HCT116 (cell line): ENCODE measurements around the gene A3GALT2. TPM values are rescaled to one million over a fixed set of nuclear protein-coding genes. Genes with fewer than 3 reads are reported as not detected.

Source experiments
- ATAC-seq: fragments of 200-7000 bp; cut with Tn5 transposase; 2 replicates; pipeline ENCODE4 v1.9.1; 2020; ENCODE audit warnings: mild to moderate bottlenecking, moderate library complexity
- BruUV-seq: library from RNA; stranded (reverse); fragments of 400-500 nt; replicated peaks from 2 replicates; lab custom pipeline; 2021; lab: Mats Ljungman, UMichigan
- CTCF ChIA-PET: fragments of 300-600 bp; sonication (Branson Sonifier 250); formaldehyde crosslinking; loops from one replicate; lab custom pipeline; 2021; ENCODE audit warnings: antibody characterized with exemption; lab: Charles Lee
- POLR2A ChIA-PET: fragments of 300-600, 350-600 bp; sonication (Branson Sonifier 250); formaldehyde crosslinking; loops from one replicate; lab custom pipeline; 2021; ENCODE audit warnings: antibody characterized with exemption; lab: Charles Lee
- RAD21 ChIA-PET, 2 experiments: fragments of 300-600 bp; sonication (Branson Sonifier 250); formaldehyde crosslinking; loops; one replicate each; lab custom pipeline; 2023; ENCODE audit warnings: low total read pairs in 2 of 2; ENCODE audit not compliant: uncharacterized antibody in 2 of 2, unreplicated experiment in 2 of 2, low non-redundant PET in 1 of 2; lab: Charles Lee
- DNase-seq: peaks from one replicate; pipeline ENCODE4 v3.0.0-alpha.2; 2010; ENCODE audit warnings: low read depth, low spot score
- H2AFZ ChIP-seq: fragments of 200-600 bp; shearing (Covaris generic), sonication (generic); 2 replicates; pipeline ENCODE4 v1.6.1; 2017; ENCODE audit warnings: low read depth, mixed run types, mixed read lengths, antibody characterized with exemption, low read length; ENCODE audit not compliant: poor library complexity, severe bottlenecking
- H3K27ac ChIP-seq: 2 replicates; pipeline ENCODE4 v1.5.1; 2012; ENCODE audit warnings: low read depth, low read length
- H3K27me3 ChIP-seq: fragments of 200-600 bp; sonication (generic); 2 replicates; pipeline ENCODE4 v1.6.1; 2016; ENCODE audit warnings: mixed run types, low read length, mixed read lengths; ENCODE audit not compliant: insufficient read depth
- H3K36me3 ChIP-seq, 2 experiments: fragments of 200-500 bp in 1 of 2; fragments of 200-600 bp in 1 of 2; sonication (Bioruptor generic) in 1 of 2; sonication (generic) in 1 of 2; 2 replicates each; pipeline versions ENCODE4 v1.5.1 to v1.6.1; 2014 to 2016; ENCODE audit warnings: low read length in 2 of 2, inconsistent platforms in 1 of 2, mixed read lengths in 1 of 2, mixed run types in 1 of 2; ENCODE audit not compliant: insufficient read depth in 2 of 2, control insufficient read depth in 1 of 2
- H3K4me1 ChIP-seq, 2 experiments: fragments of 200-600 bp in 1 of 2; sonication (generic) in 1 of 2; 2 replicates each; pipeline versions ENCODE4 v1.5.1 to v1.6.1; 2012 to 2017; ENCODE audit warnings: low read length in 2 of 2, inconsistent platforms in 1 of 2, mild to moderate bottlenecking in 1 of 2, mixed read lengths in 1 of 2, mixed run types in 1 of 2, moderate library complexity in 1 of 2; ENCODE audit not compliant: insufficient read depth in 2 of 2, control insufficient read depth in 1 of 2
- H3K4me2 ChIP-seq: fragments of 200-600 bp; sonication (generic); 2 replicates; pipeline ENCODE4 v1.6.1; 2017; ENCODE audit warnings: mixed run types, low read length, mixed read lengths
- H3K4me3 ChIP-seq, 2 experiments: fragments of 200-600 bp in 1 of 2; sonication (generic) in 1 of 2; replicated peaks in 1 of 2; 2 replicates each; pipeline ENCODE4 v1.5.1; 2011 to 2016; ENCODE audit warnings: low read length in 2 of 2, control low read depth in 1 of 2, low read depth in 1 of 2, mild to moderate bottlenecking in 1 of 2, mixed read lengths in 1 of 2, mixed run types in 1 of 2
- H3K79me2 ChIP-seq: fragments of 200-600 bp; sonication (generic); 2 replicates; pipeline ENCODE4 v1.6.1; 2017; ENCODE audit warnings: mild to moderate bottlenecking, mixed run types, low read length, moderate library complexity, mixed read lengths; ENCODE audit not compliant: insufficient read depth
- H3K9ac ChIP-seq: fragments of 200-600 bp; sonication (generic); 2 replicates; pipeline ENCODE4 v1.6.1; 2016; ENCODE audit warnings: low read length, mixed read lengths
- H3K9me2 ChIP-seq: fragments of 200-600 bp; sonication (generic), shearing (Covaris generic); 2 replicates; pipeline ENCODE4 v1.6.1; 2017; ENCODE audit warnings: mixed run types, mild to moderate bottlenecking, moderate library complexity; ENCODE audit not compliant: insufficient read depth
- H3K9me3 ChIP-seq, 2 experiments: fragments of 200-500 bp in 1 of 2; fragments of 200-600 bp in 1 of 2; sonication (Bioruptor generic) in 1 of 2; sonication (generic) in 1 of 2; 2 replicates each; pipeline ENCODE4 v1.6.1; 2014 to 2017; ENCODE audit warnings: low read length in 2 of 2, mixed read lengths in 2 of 2, inconsistent platforms in 1 of 2, low read depth in 1 of 2, mild to moderate bottlenecking in 1 of 2, mixed run types in 1 of 2, moderate library complexity in 1 of 2; ENCODE audit not compliant: control insufficient read depth in 1 of 2, insufficient read depth in 1 of 2
- H4K20me1 ChIP-seq: fragments of 200-600 bp; sonication (generic), shearing (Covaris generic); 2 replicates; pipeline ENCODE4 v1.6.1; 2017; ENCODE audit warnings: mixed run types, mild to moderate bottlenecking, moderate library complexity; ENCODE audit not compliant: insufficient read depth
- ATF3 ChIP-seq: IDR thresholded peaks from 2 replicates; pipeline ENCODE4 v1.6.1; 2012
- CEBPB ChIP-seq: IDR thresholded peaks from 2 replicates; pipeline ENCODE4 v1.6.1; 2012; ENCODE audit warnings: low read depth
- EGR1 ChIP-seq: IDR thresholded peaks from 2 replicates; pipeline ENCODE4 v1.6.1; 2012; ENCODE audit warnings: low read depth
- ELF1 ChIP-seq: IDR thresholded peaks from 2 replicates; pipeline ENCODE4 v1.6.1; 2012; ENCODE audit warnings: low read depth, borderline replicate concordance
- EZH2 ChIP-seq: fragments of 200-600 bp; sonication (generic); IDR thresholded peaks from 2 replicates; pipeline ENCODE4 v1.6.1; 2017; ENCODE audit warnings: antibody characterized with exemption, mixed run types
- EZH2phosphoT487 ChIP-seq: fragments of 200-600 bp; IDR thresholded peaks from 2 replicates; pipeline ENCODE4 v1.6.1; 2018; ENCODE audit warnings: antibody characterized with exemption, borderline replicate concordance
- FOSL1 ChIP-seq: IDR thresholded peaks from 2 replicates; pipeline ENCODE4 v1.6.1; 2012; ENCODE audit warnings: low read depth
- JUND ChIP-seq: IDR thresholded peaks from 2 replicates; pipeline ENCODE4 v1.6.1; 2012
- MAX ChIP-seq: IDR thresholded peaks from 2 replicates; pipeline ENCODE4 v1.6.1; 2012
- POLR2A ChIP-seq: IDR thresholded peaks from 2 replicates; pipeline ENCODE4 v1.7.0; 2011; ENCODE audit warnings: borderline replicate concordance; ENCODE audit not compliant: insufficient read depth, insufficient read length; ENCODE audit errors: extremely low read depth
- POLR2AphosphoS5 ChIP-seq: IDR thresholded peaks from 2 replicates; pipeline ENCODE4 v1.6.1; 2011; ENCODE audit warnings: mild to moderate bottlenecking, low read depth, low read length, moderate library complexity
- RAD21 ChIP-seq: IDR thresholded peaks from 2 replicates; pipeline ENCODE4 v1.6.1; 2012; ENCODE audit warnings: low read depth, mild to moderate bottlenecking
- SIN3A ChIP-seq: IDR thresholded peaks from 2 replicates; pipeline ENCODE4 v1.6.1; 2012; ENCODE audit warnings: low read depth
- SP1 ChIP-seq: IDR thresholded peaks from 2 replicates; pipeline ENCODE4 v1.6.1; 2012; ENCODE audit warnings: low read depth
- SRF ChIP-seq: IDR thresholded peaks from 2 replicates; pipeline ENCODE4 v1.6.1; 2012; ENCODE audit warnings: low read depth
- ZBTB33 ChIP-seq: IDR thresholded peaks from 2 replicates; pipeline ENCODE4 v1.6.1; 2011; ENCODE audit warnings: mild to moderate bottlenecking, low read length, moderate library complexity; ENCODE audit not compliant: insufficient replicate concordance; ENCODE audit errors: extremely low read depth
- intact Hi-C: fragments of 100-400 bp; cut with micrococcal nuclease; formaldehyde crosslinking; loops from 2 replicates; pipeline ENCODE4 v1.10.0; 2022
- total RNA-seq: library from RNA; stranded (reverse); gene quantifications from one replicate; pipeline ENCODE4 v1.2.1, GENCODE V29; 2021; ENCODE audit not compliant: unreplicated experiment

A3GALT2 gene
- total RNA-seq, 1 experiment from 2014 or later, result not detected

GRCh38 chr1:33270379-33270778 lies 50.5 kb downstream of the A3GALT2 start:
- BruUV-seq, result no TSS peak
- Histone ChIP-seq H3K79me2 (no peaks in the 10 kb centered on the region), H3K9me2 (no peaks in the 10 kb centered on the region), H3K4me3 (no peak overlapping the region), H3K27ac (no peak overlapping the region), H3K9ac (no peak overlapping the region), H3K9me3 (no peaks in the 10 kb centered on the region), H2AFZ (no peak overlapping the region), H3K4me2 (no peak overlapping the region), H3K4me1 (no peaks in the 10 kb centered on the region), H3K27me3 (no peaks in the 10 kb centered on the region), H4K20me1 (no peaks in the 10 kb centered on the region), H3K36me3 (no peaks in the 10 kb centered on the region)
- ChIA-PET POLR2A (no interaction called here), CTCF (no interaction called here), RAD21 (no interaction called here)
- intact Hi-C loops, result no loop called here
- ATAC-seq (no peak), DNase-seq (no peak)
- no peak for TF ChIP-seq EGR1
- no peak for TF ChIP-seq SRF
- TF ChIP-seq POLR2A, result no peak
- TF ChIP-seq ELF1, result no peak
- no peak for TF ChIP-seq SP1
- TF ChIP-seq MAX, result no peak
- no peak for TF ChIP-seq RAD21
- no peak for TF ChIP-seq EZH2phosphoT487
- no peak for TF ChIP-seq ZBTB33
- no peak for TF ChIP-seq EZH2
- TF ChIP-seq FOSL1, result no peak
- TF ChIP-seq ATF3, result no peak
- TF ChIP-seq JUND, result no peak
- no peak for TF ChIP-seq SIN3A
- TF ChIP-seq CEBPB, result no peak
- no peak for TF ChIP-seq POLR2AphosphoS5
